PC-3 (cell line): ENCODE data around the gene CLPTM1L. TPM values are rescaled to one million over a fixed set of nuclear protein-coding genes. Genes with fewer than 3 reads are reported as not detected.

ENCODE experiments used
- ATAC-seq: fragments of 200-7000 bp; cut with Tn5 transposase; 2 replicates; pipeline ENCODE4 v1.9.1; 2020; ENCODE audit warnings: mild to moderate bottlenecking, moderate library complexity
- BruUV-seq: library from RNA; stranded (reverse); fragments of 400-500 nt; replicated peaks from 2 replicates; lab custom pipeline; 2021; lab: Mats Ljungman, UMichigan
- CTCF ChIA-PET: fragments of 300-600 bp; sonication (Branson Sonifier 250); formaldehyde crosslinking; loops from one replicate; lab custom pipeline; 2022; ENCODE audit warnings: antibody characterized with exemption; lab: Charles Lee
- POLR2A ChIA-PET: fragments of 300-600 bp; sonication (Branson Sonifier 250); formaldehyde crosslinking; loops from one replicate; lab custom pipeline; 2022; ENCODE audit warnings: antibody characterized with exemption; ENCODE audit not compliant: unreplicated experiment; lab: Charles Lee
- DNase-seq: peaks from one replicate; pipeline ENCODE4 v3.0.0-alpha.2; 2015
- H2AFZ ChIP-seq: fragments of 300-600 bp; sonication (generic); 2 replicates; pipeline ENCODE4 v1.6.0; 2016; ENCODE audit warnings: antibody characterized with exemption, low read length
- H3F3A ChIP-seq: fragments of 300-600 bp; sonication (generic); one replicate; pipeline ENCODE4 v1.6.0; 2017; ENCODE audit warnings: antibody characterized with exemption, low read length, control low read depth, mild to moderate bottlenecking; ENCODE audit not compliant: unreplicated experiment
- H3K27ac ChIP-seq: fragments of 300-600 bp; sonication (generic); 2 replicates; pipeline ENCODE4 v1.5.1; 2016; ENCODE audit warnings: mild to moderate bottlenecking, low read length
- H3K27me3 ChIP-seq: fragments of 300-600 bp; sonication (generic); 2 replicates; pipeline ENCODE4 v1.6.1; 2016; ENCODE audit warnings: low read length, mixed read lengths
- H3K36me3 ChIP-seq: fragments of 300-600 bp; sonication (generic); 2 replicates; pipeline ENCODE4 v1.6.1; 2016; ENCODE audit warnings: low read depth, mixed run types, low read length, mixed read lengths
- H3K4me1 ChIP-seq: fragments of 300-600 bp; sonication (generic); 2 replicates; pipeline ENCODE4 v1.5.1; 2016; ENCODE audit warnings: low read length; ENCODE audit not compliant: insufficient read depth
- H3K4me2 ChIP-seq: fragments of 300-600 bp; sonication (generic); 2 replicates; pipeline ENCODE4 v1.6.0; 2016; ENCODE audit warnings: low read length
- H3K4me3 ChIP-seq: fragments of 300-600 bp; sonication (generic); 2 replicates; pipeline ENCODE4 v1.5.1; 2016; ENCODE audit warnings: mild to moderate bottlenecking, low read length, mixed read lengths
- H3K79me2 ChIP-seq: fragments of 300-600 bp; sonication (generic); 2 replicates; pipeline ENCODE4 v1.6.1; 2017; ENCODE audit warnings: low read length, mixed read lengths
- H3K9ac ChIP-seq: fragments of 300-600 bp; sonication (generic); 2 replicates; pipeline ENCODE4 v1.6.0; 2016; ENCODE audit warnings: mild to moderate bottlenecking, low read length
- H3K9me2 ChIP-seq: fragments of 300-600 bp; sonication (generic); replicated peaks from 2 replicates; pipeline ENCODE4 v1.6.1; 2016; ENCODE audit warnings: mixed run types, low read length, mixed read lengths
- H3K9me3 ChIP-seq: fragments of 300-600 bp; sonication (generic); 2 replicates; pipeline ENCODE4 v1.6.1; 2016; ENCODE audit warnings: low read length, mixed read lengths
- H4K20me1 ChIP-seq: fragments of 300-600 bp; sonication (generic); 2 replicates; pipeline ENCODE4 v1.6.1; 2016; ENCODE audit warnings: low read length, mixed read lengths
- CTCF ChIP-seq: fragments of 300-600 bp; sonication (generic); conservative IDR thresholded peaks from 2 replicates; pipeline ENCODE4 v1.5.1; 2017; ENCODE audit warnings: antibody characterized with exemption, low read depth, mild to moderate bottlenecking, low read length
- EZH2 ChIP-seq: fragments of 300-600 bp; sonication (generic); IDR thresholded peaks from one replicate; pipeline ENCODE4 v1.6.1; 2017; ENCODE audit warnings: antibody characterized with exemption, mild to moderate bottlenecking, low read length; ENCODE audit not compliant: unreplicated experiment
- EZH2phosphoT487 ChIP-seq: fragments of 300-600 bp; sonication (generic); IDR thresholded peaks from 2 replicates; pipeline ENCODE4 v1.6.1; 2018; ENCODE audit warnings: mild to moderate bottlenecking, antibody characterized with exemption, low read length, borderline replicate concordance
- intact Hi-C: fragments of 100-400 bp; cut with micrococcal nuclease; formaldehyde crosslinking; loops from 2 replicates; pipeline ENCODE4 v1.9.0; 2023
- total RNA-seq: library from RNA; depleted of rRNA; stranded (reverse); fragments of >200 nt; gene quantifications from 2 replicates; pipeline ENCODE4 v1.2.3, GENCODE V29; 2014

Gene CLPTM1L
- total RNA-seq, 1 experiment from 2014 or later: 463 TPM

- DNase-seq: no peak
- TF ChIP-seq CTCF: no peak
- no peak for TF ChIP-seq EZH2phosphoT487
- no peak for TF ChIP-seq EZH2
- no peak overlapping the region for H3K27ac ChIP-seq
- H3K4me3 ChIP-seq: no peak overlapping the region
- H3K9ac ChIP-seq: no peak overlapping the region
- BruUV-seq: no TSS peak
- no peak for ATAC-seq
- CTCF ChIA-PET: no interaction called here
- no peaks in the 10 kb centered on the region for H3K27me3 ChIP-seq
- POLR2A ChIA-PET: no interaction called here
- H3K36me3 ChIP-seq: no peaks in the 10 kb centered on the region
- H2AFZ ChIP-seq: no peak overlapping the region
- no peak overlapping the region for H3K4me2 ChIP-seq
- no peaks in the 10 kb centered on the region for H4K20me1 ChIP-seq
- no peaks in the 10 kb centered on the region for H3F3A ChIP-seq
- H3K9me2 ChIP-seq: no peaks in the 10 kb centered on the region
- no peaks in the 10 kb centered on the region for H3K4me1 ChIP-seq
- H3K9me3 ChIP-seq: no peaks in the 10 kb centered on the region
- intact Hi-C loops: no loop called here
- H3K79me2 ChIP-seq: no peaks in the 10 kb centered on the region
These were observed 66.0 kb downstream of the CLPTM1L start for GRCh38 chr5:1278656-1279442.

- no peak for TF ChIP-seq EZH2phosphoT487
- Histone ChIP-seq H3K36me3 (no peaks in the 10 kb centered on the region), H3K27ac (no peak overlapping the region), H4K20me1 (no peaks in the 10 kb centered on the region), H3K9me2 (no peaks in the 10 kb centered on the region), H3K9me3 (no peaks in the 10 kb centered on the region), H3K27me3 (no peaks in the 10 kb centered on the region), H3K9ac (no peak overlapping the region), H3K4me3 (no peak overlapping the region), H3K4me1 (no peaks in the 10 kb centered on the region), H3K4me2 (no peak overlapping the region), H3F3A (no peaks in the 10 kb centered on the region), H2AFZ (no peak overlapping the region), H3K79me2 (no peaks in the 10 kb centered on the region)
- intact Hi-C loops: no loop called here
- ChIA-PET CTCF (no interaction called here), POLR2A (no interaction called here)
- no TSS peak for BruUV-seq
- DNase-seq: no peak
- ATAC-seq: no peak
These were observed 66.7 kb downstream of the CLPTM1L start for GRCh38 chr5:1278216-1278615.

- Histone ChIP-seq H3K4me1 (no peaks in the 10 kb centered on the region), H4K20me1 (no peaks in the 10 kb centered on the region), H3K4me3 (no peak overlapping the region), H3K4me2 (no peak overlapping the region), H3K36me3 (no peaks in the 10 kb centered on the region), H3K9ac (no peak overlapping the region), H3K9me2 (no peaks in the 10 kb centered on the region), H3K9me3 (no peaks in the 10 kb centered on the region), H3F3A (no peaks in the 10 kb centered on the region), H3K27ac (no peak overlapping the region), H3K27me3 (no peaks in the 10 kb centered on the region), H2AFZ (no peak overlapping the region), H3K79me2 (no peaks in the 10 kb centered on the region)
- no peak for ATAC-seq
- intact Hi-C loops: no loop called here
- POLR2A ChIA-PET: no interaction called here
- DNase-seq: no peak
- no TSS peak for BruUV-seq
- CTCF ChIA-PET: no interaction called here
- TF ChIP-seq EZH2phosphoT487 (no peak), EZH2 (no peak), CTCF (no peak)
These were observed 67.1 kb downstream of the CLPTM1L start for GRCh38 chr5:1277781-1278180.
